HepG2 (cell line): ENCODE data around the gene TRIM9. TPM values are rescaled to one million over a fixed set of nuclear protein-coding genes. Genes with fewer than 3 reads are reported as not detected.

Source experiments
- ASH2L ChIP-seq: fragments of 300-600, 200-600 bp; sonication (generic); IDR thresholded peaks from 2 replicates; pipeline ENCODE4 v1.7.0; 2017; ENCODE audit warnings: low read depth, mild to moderate bottlenecking, moderate library complexity, mixed read lengths, low read length; ENCODE audit not compliant: insufficient read length
- CHD4 ChIP-seq: fragments of 200-600 bp; sonication (generic); IDR thresholded peaks from 2 replicates; pipeline ENCODE4 v1.7.0; 2017; ENCODE audit warnings: mild to moderate bottlenecking, low read length, borderline replicate concordance
- FOSL2 ChIP-seq: sonication (generic); formaldehyde crosslinking; IDR thresholded peaks from 2 replicates; pipeline ENCODE4 v1.4.0; 2020; ENCODE audit warnings: missing genetic modification reagents
- KDM5A ChIP-seq: fragments of 200-600 bp; sonication (generic); IDR thresholded peaks from 2 replicates; pipeline ENCODE4 v1.7.0; 2018; ENCODE audit warnings: antibody characterized with exemption, mild to moderate bottlenecking, low read length, borderline replicate concordance
- MEF2D ChIP-seq: sonication (generic); formaldehyde crosslinking; IDR thresholded peaks from 2 replicates; pipeline ENCODE4 v1.5.1; 2020; ENCODE audit warnings: mild to moderate bottlenecking, missing genetic modification reagents
- NRL ChIP-seq: sonication (generic); formaldehyde crosslinking; IDR thresholded peaks from 2 replicates; pipeline ENCODE4 v1.5.0; 2020; ENCODE audit warnings: missing genetic modification reagents, mild to moderate bottlenecking, moderate library complexity, borderline replicate concordance
- ZBTB7B ChIP-seq: sonication (generic); formaldehyde crosslinking; IDR thresholded peaks from 2 replicates; pipeline ENCODE4 v1.4.0; 2020; ENCODE audit warnings: missing genetic modification reagents
- ZNF383 ChIP-seq: sonication (generic); formaldehyde crosslinking; IDR thresholded peaks from 2 replicates; pipeline ENCODE4 v1.4.0; 2020; ENCODE audit warnings: missing genetic modification reagents, mild to moderate bottlenecking, borderline replicate concordance
- ZNF687 ChIP-seq: sonication (generic); formaldehyde crosslinking; IDR thresholded peaks from 2 replicates; pipeline ENCODE4 v1.5.1; 2020; ENCODE audit warnings: mild to moderate bottlenecking, missing genetic modification reagents, moderate library complexity
- ZNF850 ChIP-seq: sonication (generic); formaldehyde crosslinking; conservative IDR thresholded peaks from 2 replicates; pipeline ENCODE4 v1.9.0; 2021; ENCODE audit warnings: mild to moderate bottlenecking, missing genetic modification reagents
- ZSCAN25 ChIP-seq: sonication (generic); formaldehyde crosslinking; IDR thresholded peaks from 2 replicates; pipeline ENCODE4 v1.8.0; 2022; ENCODE audit warnings: mild to moderate bottlenecking, missing genetic modification reagents
- polyA plus RNA-seq, 8 experiments: library from polyadenylated mRNA; depleted of rRNA in 3 of 8; stranded (reverse) in 7 of 8; unstranded in 1 of 8; fragments of >200 nt; fragmentation: Illumina TruSeq in 4 of 8; extraction: Trizol in 4 of 8; gene quantifications; 2 replicates each; pipeline versions ENCODE4 v1.2.1 to v1.2.3, GENCODE V29; 2011 to 2016; ENCODE audit warnings: low read depth in 4 of 8, missing spikeins in 1 of 8, mixed read lengths in 1 of 8; ENCODE audit not compliant: insufficient read depth in 1 of 8
- total RNA-seq, 5 experiments: library from RNA; depleted of rRNA; stranded (reverse); fragments of >200 nt; fragmentation: Illumina TruSeq; extraction: Trizol; gene quantifications; 2 replicates each; pipeline ENCODE4 v1.2.3, GENCODE V29; 2016; ENCODE audit warnings: low read depth in 1 of 5
- TF ChIP-seq, protein P1 (sequence below): sonication (generic); formaldehyde crosslinking; IDR thresholded peaks from 2 replicates; pipeline ENCODE4 v1.4.0; 2020; ENCODE audit warnings: low read depth, mild to moderate bottlenecking, missing genetic modification reagents
- TF ChIP-seq, protein P2 (sequence below): sonication (generic); formaldehyde crosslinking; IDR thresholded peaks from 2 replicates; pipeline ENCODE4 v1.5.1; 2020; ENCODE audit warnings: missing genetic modification reagents, mild to moderate bottlenecking, borderline replicate concordance
- TF ChIP-seq, protein P3 (sequence below), 2 experiments: fragments of 450-650 bp in 1 of 2; sonication (generic) in 1 of 2; formaldehyde crosslinking; IDR thresholded peaks; 2 replicates each; pipeline versions ENCODE4 v1.5.0 to v1.8.0; 2020 to 2022; ENCODE audit warnings: mild to moderate bottlenecking in 1 of 2, missing genetic modification reagents in 1 of 2
- TF ChIP-seq, protein P4 (sequence below): sonication (generic); formaldehyde crosslinking; IDR thresholded peaks from 2 replicates; pipeline ENCODE4 v1.4.0; 2020; ENCODE audit warnings: mild to moderate bottlenecking, missing genetic modification reagents, borderline replicate concordance

TRIM9 gene
- total and polyA plus RNA-seq, 2 of the 13 experiments (the other 11 are each of a cell fraction or from before 2014, with no cell fraction given): 0.04 to 0.07 TPM

GRCh38 chr14:50935126-50936015, 159.5 kb downstream of the TRIM9 start (continued):
- TF ChIP-seq, protein P1, sequence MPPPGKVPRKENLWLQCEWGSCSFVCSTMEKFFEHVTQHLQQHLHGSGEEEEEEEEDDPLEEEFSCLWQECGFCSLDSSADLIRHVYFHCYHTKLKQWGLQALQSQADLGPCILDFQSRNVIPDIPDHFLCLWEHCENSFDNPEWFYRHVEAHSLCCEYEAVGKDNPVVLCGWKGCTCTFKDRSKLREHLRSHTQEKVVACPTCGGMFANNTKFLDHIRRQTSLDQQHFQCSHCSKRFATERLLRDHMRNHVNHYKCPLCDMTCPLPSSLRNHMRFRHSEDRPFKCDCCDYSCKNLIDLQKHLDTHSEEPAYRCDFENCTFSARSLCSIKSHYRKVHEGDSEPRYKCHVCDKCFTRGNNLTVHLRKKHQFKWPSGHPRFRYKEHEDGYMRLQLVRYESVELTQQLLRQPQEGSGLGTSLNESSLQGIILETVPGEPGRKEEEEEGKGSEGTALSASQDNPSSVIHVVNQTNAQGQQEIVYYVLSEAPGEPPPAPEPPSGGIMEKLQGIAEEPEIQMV (CRISPR knock-in tag): no peak
- TF ChIP-seq ZNF687 (CRISPR knock-in tag) (peak; percentile 42; the same call in 1 of the 2 replicates), FOSL2 (CRISPR knock-in tag) (peak; percentile 46), CHD4 (peak; percentile 46; the same call in 1 of the 2 replicates), KDM5A (no peak), ZBTB7B (peak; percentile 48; the same call in 1 of the 2 replicates), ASH2L (peak; percentile 58), ZNF850 (no peak), ZSCAN25 (CRISPR knock-in tag) (peak; percentile 48; the same call in 1 of the 2 replicates), ZNF383 (0 out of 2 replicates have a peak, but pooled peaks have one; percentile 62), NRL (CRISPR knock-in tag) (no peak), MEF2D (CRISPR knock-in tag) (peak; percentile 69; the same call in 1 of the 2 replicates)
- TF ChIP-seq, protein P2, sequence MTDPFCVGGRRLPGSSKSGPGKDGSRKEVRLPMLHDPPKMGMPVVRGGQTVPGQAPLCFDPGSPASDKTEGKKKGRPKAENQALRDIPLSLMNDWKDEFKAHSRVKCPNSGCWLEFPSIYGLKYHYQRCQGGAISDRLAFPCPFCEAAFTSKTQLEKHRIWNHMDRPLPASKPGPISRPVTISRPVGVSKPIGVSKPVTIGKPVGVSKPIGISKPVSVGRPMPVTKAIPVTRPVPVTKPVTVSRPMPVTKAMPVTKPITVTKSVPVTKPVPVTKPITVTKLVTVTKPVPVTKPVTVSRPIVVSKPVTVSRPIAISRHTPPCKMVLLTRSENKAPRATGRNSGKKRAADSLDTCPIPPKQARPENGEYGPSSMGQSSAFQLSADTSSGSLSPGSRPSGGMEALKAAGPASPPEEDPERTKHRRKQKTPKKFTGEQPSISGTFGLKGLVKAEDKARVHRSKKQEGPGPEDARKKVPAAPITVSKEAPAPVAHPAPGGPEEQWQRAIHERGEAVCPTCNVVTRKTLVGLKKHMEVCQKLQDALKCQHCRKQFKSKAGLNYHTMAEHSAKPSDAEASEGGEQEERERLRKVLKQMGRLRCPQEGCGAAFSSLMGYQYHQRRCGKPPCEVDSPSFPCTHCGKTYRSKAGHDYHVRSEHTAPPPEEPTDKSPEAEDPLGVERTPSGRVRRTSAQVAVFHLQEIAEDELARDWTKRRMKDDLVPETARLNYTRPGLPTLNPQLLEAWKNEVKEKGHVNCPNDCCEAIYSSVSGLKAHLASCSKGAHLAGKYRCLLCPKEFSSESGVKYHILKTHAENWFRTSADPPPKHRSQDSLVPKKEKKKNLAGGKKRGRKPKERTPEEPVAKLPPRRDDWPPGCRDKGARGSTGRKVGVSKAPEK (CRISPR knock-in tag): no peak; the same call in 1 of the 2 replicates
- TF ChIP-seq, protein P3, sequence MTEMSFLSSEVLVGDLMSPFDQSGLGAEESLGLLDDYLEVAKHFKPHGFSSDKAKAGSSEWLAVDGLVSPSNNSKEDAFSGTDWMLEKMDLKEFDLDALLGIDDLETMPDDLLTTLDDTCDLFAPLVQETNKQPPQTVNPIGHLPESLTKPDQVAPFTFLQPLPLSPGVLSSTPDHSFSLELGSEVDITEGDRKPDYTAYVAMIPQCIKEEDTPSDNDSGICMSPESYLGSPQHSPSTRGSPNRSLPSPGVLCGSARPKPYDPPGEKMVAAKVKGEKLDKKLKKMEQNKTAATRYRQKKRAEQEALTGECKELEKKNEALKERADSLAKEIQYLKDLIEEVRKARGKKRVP (CRISPR knock-in tag; IDR thresholded peaks at IDR 0.05): no peak
- TF ChIP-seq, protein P4, sequence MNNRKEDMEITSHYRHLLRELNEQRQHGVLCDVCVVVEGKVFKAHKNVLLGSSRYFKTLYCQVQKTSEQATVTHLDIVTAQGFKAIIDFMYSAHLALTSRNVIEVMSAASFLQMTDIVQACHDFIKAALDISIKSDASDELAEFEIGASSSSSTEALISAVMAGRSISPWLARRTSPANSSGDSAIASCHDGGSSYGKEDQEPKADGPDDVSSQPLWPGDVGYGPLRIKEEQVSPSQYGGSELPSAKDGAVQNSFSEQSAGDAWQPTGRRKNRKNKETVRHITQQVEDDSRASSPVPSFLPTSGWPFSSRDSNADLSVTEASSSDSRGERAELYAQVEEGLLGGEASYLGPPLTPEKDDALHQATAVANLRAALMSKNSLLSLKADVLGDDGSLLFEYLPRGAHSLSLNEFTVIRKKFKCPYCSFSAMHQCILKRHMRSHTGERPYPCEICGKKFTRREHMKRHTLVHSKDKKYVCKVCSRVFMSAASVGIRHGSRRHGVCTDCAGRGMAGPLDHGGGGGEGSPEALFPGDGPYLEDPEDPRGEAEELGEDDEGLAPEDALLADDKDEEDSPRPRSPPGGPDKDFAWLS (CRISPR knock-in tag): no peak
